GM18517 (cell line): ENCODE data around the gene OR9A2.
A peak's percentile ranks its signal among the peaks of the same experiment; 100 is the strongest.

Experiments used
- ATAC-seq: cut with Tn5 transposase; IDR thresholded peaks from one replicate; pipeline ENCODE4 v1.9.1; 2021; ENCODE audit warnings: mild to moderate bottlenecking, moderate library complexity; ENCODE audit not compliant: unreplicated experiment

The OR9A2 gene

DNA sequence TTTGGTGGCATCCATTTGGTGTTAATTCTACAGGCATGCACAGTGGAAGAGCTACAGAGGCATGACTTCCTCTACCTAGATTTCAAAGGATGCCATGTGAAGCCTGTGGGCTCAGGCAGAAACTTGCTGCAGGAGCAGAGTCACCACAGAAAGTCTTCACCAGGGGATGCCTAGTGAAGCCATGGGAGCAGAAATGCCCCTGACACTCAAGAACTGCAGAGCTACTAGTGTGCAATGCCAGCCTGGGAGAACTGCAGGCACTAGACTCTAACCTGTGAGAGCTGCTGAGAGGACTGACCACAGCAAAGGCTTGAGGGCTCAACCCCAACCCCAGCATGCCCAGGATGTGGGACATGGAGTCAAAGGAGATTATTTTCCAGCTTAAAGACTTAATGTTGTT lies 3.9 kb downstream of the OR9A2 start:
- no peak for ATAC-seq

DNA sequence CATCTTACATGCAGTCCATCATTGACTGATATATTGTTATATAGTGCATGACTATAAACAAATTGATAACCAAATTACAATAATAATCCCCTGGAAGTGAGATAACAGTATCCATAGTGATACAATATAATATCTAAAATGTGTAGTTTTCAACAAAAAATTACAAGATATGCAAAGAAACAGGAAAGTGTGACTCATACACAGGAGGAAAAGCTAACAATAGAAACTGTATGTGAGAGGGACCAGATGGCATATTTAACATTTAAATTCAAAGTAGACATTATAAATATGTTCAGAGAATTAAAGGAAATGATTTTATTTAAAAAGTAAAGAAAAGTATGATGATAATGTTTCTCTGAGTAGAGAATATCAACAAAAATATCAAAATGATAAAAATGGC lies 8.0 kb downstream of the OR9A2 start:
- ATAC-seq = no peak

DNA sequence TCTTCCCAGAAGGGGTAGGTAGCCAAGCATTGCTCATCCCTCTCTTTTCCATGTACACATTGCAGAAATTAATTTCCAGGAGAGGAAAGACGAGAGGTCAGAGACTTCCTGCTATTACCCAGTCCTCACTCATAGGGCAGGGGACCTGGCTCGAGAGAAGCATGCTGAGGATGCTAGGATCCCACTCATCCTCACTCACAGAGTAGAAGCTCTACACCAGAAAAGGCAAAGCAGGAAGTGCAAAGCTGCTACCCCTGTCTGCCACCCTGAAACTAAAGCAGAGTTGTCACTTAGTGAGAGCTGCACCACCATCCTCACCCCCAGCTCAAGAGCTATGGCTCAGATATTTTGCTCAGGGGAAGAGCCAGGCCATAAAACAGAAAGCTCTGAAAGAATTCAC lies 9.9 kb downstream of the OR9A2 start:
- no peak for ATAC-seq

DNA sequence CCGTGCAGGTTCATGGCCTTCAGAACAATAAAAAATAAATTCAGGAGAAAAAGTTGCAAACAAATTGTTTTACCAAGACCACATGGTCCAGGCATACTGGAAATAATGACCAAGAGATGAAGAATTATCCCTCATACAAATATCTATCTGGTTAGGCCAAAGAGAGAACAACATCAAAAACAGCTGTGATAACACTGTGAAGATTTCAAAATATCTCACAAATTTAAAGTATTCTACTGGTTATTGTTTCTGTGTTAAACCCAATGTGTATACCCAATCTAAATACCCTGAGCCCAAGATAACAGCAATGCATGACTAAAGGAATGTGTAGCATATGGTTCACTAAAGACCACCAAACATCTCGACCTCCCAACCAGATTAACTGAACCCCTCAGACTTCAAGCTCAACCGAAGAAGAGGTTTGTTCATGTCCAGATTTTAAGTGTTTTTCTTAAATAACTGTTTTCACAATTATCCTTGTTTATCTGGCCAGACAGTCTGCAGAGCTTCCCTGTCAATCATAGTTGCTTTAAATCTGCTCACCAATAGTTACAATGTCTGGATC lies 10.9 kb downstream of the OR9A2 start:
- ATAC-seq = no peak

DNA sequence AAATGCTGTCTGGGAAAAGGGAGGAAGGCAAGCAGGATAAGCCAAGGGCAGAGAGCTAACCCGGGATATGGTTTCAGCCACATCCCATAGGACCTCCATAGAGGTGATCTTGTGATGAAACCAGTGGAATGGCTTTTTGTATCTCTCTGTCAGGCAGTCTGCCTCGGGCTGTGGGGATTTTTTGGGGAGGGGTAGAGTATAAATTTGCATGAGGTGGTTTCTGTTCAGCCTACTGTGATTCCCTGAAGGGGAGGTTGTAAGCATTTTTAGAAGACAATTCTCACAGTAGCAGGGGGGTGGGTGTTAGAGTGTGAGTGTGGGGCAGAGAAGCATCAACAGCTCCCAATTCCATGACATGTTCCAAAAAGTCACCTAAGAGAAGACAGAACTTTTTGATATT lies 11.8 kb downstream of the OR9A2 start:
- peak; percentile 93 for ATAC-seq

DNA sequence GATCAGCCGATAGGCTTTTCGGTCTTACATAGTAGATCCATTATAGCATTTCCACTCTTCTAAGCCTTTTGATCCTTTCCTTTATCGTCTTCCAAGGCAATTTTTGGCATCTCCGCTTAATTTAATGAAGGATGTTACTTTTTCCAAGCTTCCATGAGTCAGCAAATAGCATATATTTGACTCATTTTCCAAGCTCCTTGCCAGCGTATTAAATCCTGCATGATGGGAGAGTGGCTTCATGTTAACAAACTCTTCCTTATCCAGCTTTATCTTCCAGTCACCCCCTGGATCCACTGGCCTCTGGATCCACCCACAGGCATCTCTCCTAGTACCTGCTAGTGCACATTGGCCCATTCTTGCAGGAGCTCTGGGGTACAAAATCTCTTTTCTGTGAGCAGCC lies 13.0 kb downstream of the OR9A2 start:
- no peak for ATAC-seq

DNA sequence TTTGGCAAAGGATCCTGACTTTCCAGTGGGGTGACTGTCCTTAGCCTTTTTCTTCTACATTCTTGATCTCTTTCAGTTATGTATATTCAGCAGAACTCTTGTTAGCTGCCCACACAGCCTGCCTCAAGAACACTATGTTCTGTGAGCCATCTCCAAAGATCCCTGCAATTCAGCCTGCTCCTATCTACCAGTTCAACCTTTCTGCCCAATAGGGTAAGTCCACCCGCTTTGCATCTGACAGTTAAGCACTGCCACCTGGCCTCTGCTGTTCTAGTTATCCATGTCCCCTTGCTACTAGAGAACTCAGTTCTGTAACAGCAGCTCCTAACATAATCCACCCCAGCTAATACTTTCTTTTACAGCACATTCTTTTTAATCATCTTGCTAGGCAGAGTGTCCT lies 13.5 kb downstream of the OR9A2 start:
- ATAC-seq = no peak

DNA sequence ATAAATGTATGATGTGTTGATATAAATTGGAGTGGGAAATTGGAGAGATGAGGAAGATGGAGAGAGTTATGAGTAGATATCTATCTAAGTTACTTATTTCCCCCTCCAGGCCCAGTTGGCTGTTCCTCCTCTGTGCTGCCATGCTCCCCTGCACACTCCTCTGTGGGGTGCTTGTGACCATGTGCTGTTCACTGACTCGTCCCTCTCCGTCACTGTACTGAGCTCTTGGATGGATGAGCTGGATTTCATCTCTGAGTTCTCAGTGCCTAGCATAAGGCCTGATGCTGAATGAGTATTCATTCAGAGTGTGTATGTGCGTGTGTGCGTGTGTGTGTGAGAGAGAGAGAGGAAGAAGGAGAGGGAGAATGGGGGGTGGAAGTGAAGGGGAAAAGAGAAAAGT lies 14.5 kb downstream of the OR9A2 start:
- no peak for ATAC-seq

DNA sequence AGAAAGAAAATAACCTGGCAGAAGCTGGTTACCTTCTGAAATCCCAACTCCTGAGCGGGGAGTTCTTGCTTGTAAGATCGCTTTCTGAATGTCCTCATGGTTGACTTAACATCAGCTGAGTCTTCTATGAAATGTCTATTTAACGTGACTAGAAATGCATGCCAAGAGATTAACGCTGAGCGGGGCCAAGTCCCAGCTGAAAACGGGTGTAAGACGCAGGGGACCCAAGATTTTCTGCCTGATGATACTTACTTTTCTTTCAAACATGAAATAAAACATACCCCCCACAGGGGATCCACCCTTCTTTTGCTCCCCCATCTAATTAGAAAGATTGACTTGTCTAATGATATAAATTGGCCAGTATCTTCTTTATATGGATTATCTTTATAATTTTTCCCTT lies 14.9 kb downstream of the OR9A2 start:
- ATAC-seq = no peak

DNA sequence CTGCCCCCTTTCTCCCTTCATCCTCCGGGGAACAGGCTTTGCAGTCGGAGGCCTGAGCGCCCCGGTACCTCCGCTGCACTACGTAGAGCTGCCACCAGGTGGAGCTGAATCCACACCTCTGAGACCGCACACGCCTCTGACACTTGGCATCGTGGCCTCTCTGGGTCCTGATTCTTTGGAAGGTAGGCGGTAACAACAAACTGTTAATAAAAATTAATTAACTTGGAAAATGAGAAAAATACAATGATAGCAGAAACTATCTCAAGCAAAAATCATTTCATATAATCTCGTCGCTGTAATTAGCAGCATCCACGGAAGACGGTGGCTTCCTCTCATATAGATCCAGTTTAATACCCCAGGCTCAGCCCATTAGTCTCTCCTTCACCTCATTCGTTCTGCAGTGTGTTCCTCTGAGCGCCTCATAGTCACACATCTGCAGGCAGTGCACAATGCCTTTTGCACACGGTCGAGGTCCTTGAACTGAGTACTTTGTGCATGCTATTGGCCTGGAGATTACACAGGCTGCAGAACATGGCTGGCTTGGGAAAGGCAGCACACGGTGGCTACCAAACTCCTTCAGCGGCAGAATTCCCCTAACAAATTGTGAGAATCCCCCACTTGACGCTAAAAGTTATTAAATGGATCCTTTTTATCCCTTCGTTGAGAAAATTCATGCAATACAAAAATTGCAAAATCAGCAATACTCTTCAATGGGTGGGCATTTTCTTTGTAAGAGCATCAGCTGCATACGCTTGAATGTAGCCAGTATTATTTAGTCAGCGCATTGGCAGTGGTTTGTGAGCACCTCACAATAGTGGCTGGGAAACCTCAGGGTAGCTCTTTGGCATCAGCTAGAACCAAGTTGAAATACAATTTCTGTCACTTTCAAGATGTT lies 18.7 kb downstream of the OR9A2 start:
- ATAC-seq = peak; percentile 80

DNA sequence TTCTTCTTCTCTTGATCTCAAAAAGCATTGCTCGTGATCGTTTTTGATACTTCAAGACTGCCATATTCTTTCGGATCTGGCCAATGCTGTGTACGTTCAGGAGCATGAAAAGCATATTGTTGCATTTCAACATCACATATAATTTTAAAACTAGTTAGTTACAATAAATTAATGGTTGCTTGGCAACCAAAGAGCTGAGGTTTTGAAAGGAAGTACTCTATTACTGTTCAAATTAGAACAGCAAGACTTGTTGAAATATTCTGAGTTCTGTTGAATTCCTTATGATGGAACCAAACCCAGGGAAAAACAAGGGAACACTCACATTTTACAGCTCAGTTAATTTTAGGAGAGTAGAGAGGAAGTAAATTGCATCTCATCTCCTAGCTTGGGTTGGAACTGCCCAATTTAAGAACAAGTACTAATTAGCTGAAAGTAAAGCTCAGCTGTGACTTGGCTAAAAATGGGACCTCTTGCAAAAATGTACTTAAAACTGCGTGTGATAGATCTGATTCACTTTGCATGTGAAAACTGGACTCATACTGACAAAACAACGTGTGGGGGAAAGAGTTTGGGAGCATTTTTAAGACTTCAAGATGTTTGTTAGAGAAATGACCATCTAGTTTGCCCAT lies 21.2 kb downstream of the OR9A2 start:
- no peak for ATAC-seq

DNA sequence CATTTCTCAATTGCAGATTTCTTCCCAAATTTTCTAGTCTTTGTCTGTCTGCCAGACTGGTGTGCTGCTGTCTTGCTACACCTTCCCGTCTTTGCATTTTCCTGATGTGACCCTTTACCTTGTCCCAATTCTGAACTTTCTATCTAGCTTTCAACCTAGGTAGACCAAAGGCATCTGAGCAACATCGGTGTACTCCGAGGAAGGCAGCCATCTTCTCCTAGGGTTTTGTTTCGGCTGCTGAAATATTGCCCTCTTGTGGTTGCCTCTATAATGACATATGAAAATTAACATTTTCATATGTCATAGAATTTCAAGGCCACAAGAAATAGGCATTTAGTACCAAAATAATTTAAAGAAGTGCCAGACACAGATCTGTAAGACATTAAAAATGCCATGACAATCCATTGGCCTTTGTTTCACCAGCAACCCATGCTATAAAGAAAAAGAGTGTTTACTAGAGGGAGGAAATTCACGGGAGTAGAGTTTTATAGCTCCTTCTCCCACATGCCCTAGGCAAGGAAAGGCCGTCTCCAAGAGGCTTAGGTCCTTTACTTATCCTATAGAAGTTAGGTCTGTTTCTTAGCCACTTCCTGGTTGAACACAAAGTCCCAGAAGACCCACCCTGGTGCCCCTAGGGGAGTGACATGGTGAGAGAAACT lies 23.4 kb downstream of the OR9A2 start:
- ATAC-seq = peak; percentile 72

DNA sequence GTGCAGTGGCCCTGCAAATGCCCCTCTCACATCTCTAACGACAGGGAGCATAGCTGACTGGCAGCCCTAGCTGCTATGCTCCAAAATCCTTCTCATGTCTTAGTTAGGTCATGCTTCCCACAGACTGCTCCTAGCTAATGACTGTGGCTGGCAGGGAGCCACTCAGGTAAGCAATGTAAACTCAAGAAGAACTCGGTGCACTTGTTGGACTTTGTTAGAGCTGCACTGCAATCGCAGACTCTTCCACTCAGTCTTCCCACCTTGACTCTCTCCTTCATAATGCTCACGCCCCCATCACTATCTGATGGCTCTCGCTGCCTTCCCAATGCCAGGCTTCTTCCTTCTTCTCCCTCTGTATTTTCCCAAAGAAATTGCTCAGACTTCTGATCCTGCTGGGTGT lies 24.0 kb downstream of the OR9A2 start:
- no peak for ATAC-seq

DNA sequence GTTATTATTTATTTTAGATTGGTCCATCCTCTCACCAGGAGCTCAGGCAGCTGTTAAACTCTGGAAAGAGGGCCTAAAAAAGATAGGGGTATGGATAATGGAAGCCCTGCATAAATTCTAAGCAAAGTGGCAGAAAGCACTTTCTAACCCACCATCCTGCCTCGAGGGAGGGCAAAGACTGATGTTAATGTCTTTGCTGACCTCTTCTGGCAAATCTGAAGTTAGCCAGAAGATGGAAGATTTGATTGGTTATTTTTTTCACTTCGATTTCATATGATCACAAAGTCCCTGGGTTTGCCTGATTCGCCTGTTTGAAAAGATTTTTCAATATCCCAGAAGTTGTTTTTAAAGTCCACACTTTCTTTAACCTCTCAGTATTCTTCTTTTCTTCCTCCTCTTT lies 24.8 kb downstream of the OR9A2 start:
- ATAC-seq = no peak

DNA sequence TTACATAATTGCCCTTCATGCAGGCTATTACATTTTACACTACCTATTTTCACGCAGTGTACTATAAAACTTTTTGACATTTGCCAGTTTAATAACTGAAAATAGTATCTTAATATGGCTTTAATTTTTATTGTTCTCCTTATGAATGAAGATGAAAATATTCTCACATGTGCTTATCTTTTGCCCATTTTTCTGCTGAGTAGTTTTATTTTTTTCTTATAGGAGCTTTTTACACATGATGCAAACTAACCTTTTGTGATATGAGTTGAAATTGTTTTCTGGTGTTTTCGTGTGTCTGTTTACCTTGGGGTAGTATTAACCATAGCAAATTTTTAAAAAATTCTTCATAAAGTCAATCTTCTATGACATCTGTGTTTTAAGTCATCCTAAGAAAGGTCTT lies 26.3 kb downstream of the OR9A2 start:
- no peak for ATAC-seq

DNA sequence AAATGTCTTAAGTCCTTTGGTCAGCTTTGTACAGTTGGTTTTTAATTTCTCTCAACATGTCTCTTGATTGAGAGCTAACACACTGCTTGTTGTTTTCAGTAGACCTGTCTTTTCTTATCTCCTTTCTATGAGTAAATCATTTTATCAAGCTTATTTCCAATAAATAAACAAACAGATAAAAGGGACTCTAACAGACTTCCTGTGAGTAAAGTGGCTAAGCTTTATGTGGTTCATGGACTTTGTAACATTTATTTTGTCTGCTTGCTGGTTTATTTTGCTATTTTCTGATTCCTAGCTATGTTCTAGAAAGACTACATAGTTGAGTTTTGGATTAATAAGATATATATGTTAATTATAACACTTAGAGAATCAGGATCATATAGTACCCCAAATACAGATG lies 27.1 kb downstream of the OR9A2 start:
- ATAC-seq = no peak

DNA sequence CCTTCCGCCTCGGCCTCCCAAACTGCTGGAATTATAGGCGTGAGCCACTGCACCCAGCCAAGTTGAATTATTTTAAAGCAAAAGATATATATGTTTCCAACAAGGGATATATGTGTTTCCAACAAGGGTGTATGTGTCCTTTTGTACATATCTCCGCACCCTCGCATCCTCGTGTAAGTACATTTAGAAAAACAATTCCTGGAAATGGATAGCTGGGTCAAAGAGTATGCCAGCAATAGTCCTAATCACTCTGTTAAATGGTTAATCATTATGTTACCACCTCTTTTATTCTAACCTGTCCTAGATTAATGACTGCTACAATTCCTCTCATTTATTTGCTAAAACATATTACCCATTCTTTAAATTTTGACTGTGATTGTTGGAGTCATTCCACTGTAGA lies 28.0 kb downstream of the OR9A2 start:
- ATAC-seq = no peak

DNA sequence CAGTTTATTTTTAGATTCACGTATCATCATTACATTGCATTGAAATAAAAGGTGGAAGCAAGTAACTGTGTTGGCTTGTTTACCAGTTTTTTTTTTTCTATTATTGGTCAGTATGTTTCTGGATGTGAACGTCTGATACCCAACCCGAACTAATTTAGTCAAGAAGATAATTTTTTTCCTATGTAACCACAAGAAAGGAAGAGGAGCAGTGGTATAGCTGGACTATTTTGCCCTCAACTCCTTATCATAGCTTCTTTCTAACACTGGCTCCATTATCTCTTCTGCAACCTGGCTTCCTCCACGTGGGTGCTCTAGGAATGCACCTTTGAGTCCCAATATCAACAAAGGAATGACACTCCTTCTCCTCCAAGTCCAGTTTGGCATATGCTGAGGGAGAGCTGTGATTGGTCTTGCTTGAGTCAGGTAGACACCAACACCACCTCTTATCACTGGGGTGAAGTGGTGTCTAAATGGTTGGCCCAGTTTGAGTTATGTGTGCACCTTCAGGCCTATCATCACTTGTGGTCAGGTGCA lies 29.4 kb downstream of the OR9A2 start:
- no peak for ATAC-seq

DNA sequence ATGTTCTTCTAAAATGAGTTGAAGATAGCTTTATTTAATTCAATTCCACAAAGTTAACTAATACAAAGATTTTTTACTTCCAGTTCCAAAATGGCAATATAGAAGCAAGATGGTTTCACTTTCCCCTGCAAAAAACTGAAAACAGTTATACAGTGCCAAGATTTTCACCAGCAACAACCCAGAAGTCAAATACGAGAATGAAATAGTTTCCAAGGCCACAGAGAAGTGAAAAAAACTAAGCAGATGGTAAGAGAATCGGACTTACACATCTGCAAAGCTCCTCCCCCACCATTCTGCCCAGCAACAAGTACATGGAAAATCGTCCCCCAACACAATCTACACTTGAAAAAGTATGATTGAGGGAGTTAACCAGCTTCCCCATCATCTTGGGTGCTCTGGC lies 34.5 kb downstream of the OR9A2 start:
- no peak for ATAC-seq

DNA sequence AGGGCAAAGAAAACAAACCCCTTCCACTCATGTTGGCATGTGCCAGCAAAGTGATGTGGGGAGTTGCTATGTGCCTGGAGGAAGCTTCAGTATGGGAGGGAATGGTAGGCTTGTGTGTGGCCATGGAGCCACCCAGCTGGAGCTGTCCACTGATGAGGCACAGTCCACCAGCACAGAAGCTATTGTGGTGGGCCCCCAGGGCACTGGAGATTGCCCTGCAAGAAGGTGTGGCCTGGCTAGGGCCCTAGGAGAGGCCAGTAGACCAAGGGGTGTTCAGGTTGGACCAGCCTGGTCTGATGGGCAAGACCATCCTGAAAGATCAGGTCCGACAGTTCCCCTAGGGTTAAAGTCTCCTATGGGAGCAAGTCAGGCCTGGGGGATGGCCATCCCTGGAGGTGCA lies 42.6 kb downstream of the OR9A2 start:
- no peak for ATAC-seq

DNA sequence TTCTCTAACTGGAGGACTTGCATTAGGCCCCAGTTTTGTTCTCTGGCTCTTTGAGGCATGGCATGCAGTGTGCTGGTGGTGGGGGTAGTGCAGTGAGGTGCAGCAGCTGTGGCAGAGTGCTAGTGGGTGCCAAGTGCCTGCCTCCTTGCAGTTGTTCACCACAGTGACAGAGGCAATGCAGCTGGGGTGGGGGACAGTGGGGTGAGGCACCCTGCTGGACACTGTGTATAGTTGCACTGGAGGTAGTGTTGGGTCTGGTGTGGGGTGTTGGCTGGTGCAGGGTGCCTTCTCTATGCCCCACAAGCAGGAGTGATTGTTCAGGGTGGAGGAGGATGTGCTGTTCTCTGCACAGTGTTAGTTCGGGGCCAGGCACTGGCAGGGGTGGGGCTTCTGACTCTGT lies 43.1 kb downstream of the OR9A2 start:
- ATAC-seq = no peak
